Measurements from ENCODE around the gene PCLO. TPM values are rescaled to one million over a fixed set of nuclear protein-coding genes. Genes with fewer than 3 reads are reported as not detected.
A peak's percentile ranks its signal among the peaks of the same experiment; 100 is the strongest.

Gene PCLO
- total RNA-seq, 1 donor = 0.36 TPM

DNA sequence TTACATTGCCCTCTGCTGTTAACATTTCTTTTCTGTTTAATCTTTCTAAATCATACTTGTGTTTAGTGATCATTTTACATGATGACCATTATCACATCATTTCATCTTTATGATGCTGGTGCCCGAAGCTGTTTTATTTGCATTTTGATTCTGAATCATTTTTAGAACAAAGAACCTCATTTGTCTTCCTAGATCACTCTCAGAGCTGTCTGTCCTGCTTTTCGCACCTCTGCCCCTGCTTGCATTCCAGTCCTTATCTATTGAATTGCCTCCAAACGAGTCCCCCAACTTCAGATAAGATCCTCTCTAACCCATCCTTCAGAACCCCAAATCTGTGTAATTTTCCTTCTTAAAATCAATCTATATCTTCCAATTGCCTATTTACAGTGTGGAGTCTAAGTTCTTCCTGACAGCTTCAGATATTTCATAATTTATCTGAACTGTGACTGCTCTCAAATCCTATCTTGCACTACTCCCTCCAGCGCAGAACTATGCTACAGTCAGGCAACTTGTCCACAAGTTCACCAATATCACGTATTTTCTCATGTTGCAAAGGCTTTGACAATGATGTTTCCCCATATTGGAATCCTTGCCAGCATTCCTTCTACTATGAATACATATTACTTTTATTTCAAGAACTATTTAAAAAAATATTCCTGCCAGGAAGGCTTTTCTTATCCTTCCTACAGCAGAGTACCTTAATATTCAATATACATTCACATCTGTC, 372.6 kb downstream of the PCLO start:
- no peak overlapping the region for H3K4me3 ChIP-seq (ENCODE audit: insufficient read depth, low read length)
- H3K4me1 ChIP-seq (ENCODE audit: insufficient read depth, low read length) = no peaks in the 10 kb centered on the region
- H3K4me2 ChIP-seq (ENCODE audit: insufficient read depth, low read length) = no peak overlapping the region
- no peaks in the 10 kb centered on the region for H3K9me3 ChIP-seq (ENCODE audit: low read depth, low read length)
- no peaks in the 10 kb centered on the region for H3K79me2 ChIP-seq (ENCODE audit: insufficient read depth, low read length)
- TF ChIP-seq CTCF (IDR thresholded peaks at IDR 0.05; ENCODE audit: extremely low read depth, low read depth, low read length) = no peak
- no peak overlapping the region for H2AFZ ChIP-seq (ENCODE audit: low read length)
- DNase-seq (ENCODE audit: insufficient read length, low spot score, missing footprints) = no peak
- H3K27me3 ChIP-seq (ENCODE audit: insufficient read depth, low read length) = peaks cover 4% of the 10 kb centered on the region
- H3K27ac ChIP-seq (ENCODE audit: low read depth, low read length) = no peak overlapping the region
- H4K20me1 ChIP-seq (ENCODE audit: insufficient read depth, low read length) = no peaks in the 10 kb centered on the region
- no peaks in the 10 kb centered on the region for H3K36me3 ChIP-seq (ENCODE audit: insufficient read depth, low read length)

DNA sequence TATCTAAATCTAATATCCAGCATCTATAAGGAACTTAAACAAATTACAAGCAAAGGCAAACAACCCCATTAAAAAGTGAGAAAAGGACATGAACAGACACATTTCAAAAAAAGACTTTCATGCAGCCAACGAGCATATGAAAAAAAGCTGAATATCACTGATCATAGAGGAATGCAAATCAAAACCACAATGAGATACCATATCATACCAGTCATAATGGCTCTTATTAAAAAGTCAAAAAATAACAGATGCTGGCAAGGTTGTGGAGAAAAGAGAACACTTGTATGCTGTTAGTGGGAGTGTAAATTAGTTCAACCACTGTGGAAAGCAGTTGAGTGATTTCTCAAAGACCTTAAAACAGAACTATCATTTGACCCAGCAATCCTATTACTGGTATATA, 384.7 kb downstream of the PCLO start:
- no peaks in the 10 kb centered on the region for H3K36me3 ChIP-seq (ENCODE audit: insufficient read depth, low read length)
- no peaks in the 10 kb centered on the region for H3K79me2 ChIP-seq (ENCODE audit: insufficient read depth, low read length)
- no peaks in the 10 kb centered on the region for H4K20me1 ChIP-seq (ENCODE audit: insufficient read depth, low read length)
- no peak for DNase-seq (ENCODE audit: insufficient read length, low spot score, missing footprints)
- peaks cover 6% of the 10 kb centered on the region for H3K4me1 ChIP-seq (ENCODE audit: insufficient read depth, low read length)
- H3K4me2 ChIP-seq (ENCODE audit: insufficient read depth, low read length) = peak overlapping the region; percentile 12
- no peak overlapping the region for H2AFZ ChIP-seq (ENCODE audit: low read length)
- H3K27ac ChIP-seq (ENCODE audit: low read depth, low read length) = no peak overlapping the region
- peaks cover 20% of the 10 kb centered on the region for H3K27me3 ChIP-seq (ENCODE audit: insufficient read depth, low read length)
- no peaks in the 10 kb centered on the region for H3K9me3 ChIP-seq (ENCODE audit: low read depth, low read length)
- no peak for TF ChIP-seq CTCF (IDR thresholded peaks at IDR 0.05; ENCODE audit: extremely low read depth, low read depth, low read length)
- no peak overlapping the region for H3K4me3 ChIP-seq (ENCODE audit: insufficient read depth, low read length)

DNA sequence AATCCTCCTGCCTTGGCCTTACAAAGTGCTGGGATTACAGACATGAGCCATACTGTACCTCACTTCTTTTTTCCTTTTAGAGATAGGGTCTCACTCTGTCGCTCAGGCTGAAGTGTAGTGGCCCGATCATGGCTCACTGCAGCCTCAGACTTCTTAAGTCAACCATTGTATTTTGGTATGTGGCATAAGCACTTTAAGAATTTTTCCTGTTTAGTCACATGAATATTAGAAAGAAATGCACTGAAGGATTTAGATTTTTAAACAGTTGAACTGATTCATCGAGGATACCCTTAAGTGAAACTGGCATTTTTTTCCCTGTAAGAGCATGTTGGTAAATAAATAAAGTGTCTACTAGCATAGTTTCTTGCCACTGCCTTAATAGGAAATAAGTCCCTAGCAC, 399.8 kb downstream of the PCLO start:
- Histone ChIP-seq H2AFZ (ENCODE audit: low read length) (no peak overlapping the region), H3K36me3 (ENCODE audit: insufficient read depth, low read length) (no peaks in the 10 kb centered on the region), H3K4me1 (ENCODE audit: insufficient read depth, low read length) (no peaks in the 10 kb centered on the region), H3K27ac (ENCODE audit: low read depth, low read length) (no peak overlapping the region), H4K20me1 (ENCODE audit: insufficient read depth, low read length) (no peaks in the 10 kb centered on the region), H3K9me3 (ENCODE audit: low read depth, low read length) (no peaks in the 10 kb centered on the region), H3K79me2 (ENCODE audit: insufficient read depth, low read length) (no peaks in the 10 kb centered on the region), H3K4me2 (ENCODE audit: insufficient read depth, low read length) (no peak overlapping the region), H3K4me3 (ENCODE audit: insufficient read depth, low read length) (no peak overlapping the region), H3K27me3 (ENCODE audit: insufficient read depth, low read length) (peaks cover 8% of the 10 kb centered on the region)
- DNase-seq (ENCODE audit: insufficient read length, low spot score, missing footprints) = no peak
- TF ChIP-seq CTCF (IDR thresholded peaks at IDR 0.05; ENCODE audit: extremely low read depth, low read depth, low read length) = no peak

DNA sequence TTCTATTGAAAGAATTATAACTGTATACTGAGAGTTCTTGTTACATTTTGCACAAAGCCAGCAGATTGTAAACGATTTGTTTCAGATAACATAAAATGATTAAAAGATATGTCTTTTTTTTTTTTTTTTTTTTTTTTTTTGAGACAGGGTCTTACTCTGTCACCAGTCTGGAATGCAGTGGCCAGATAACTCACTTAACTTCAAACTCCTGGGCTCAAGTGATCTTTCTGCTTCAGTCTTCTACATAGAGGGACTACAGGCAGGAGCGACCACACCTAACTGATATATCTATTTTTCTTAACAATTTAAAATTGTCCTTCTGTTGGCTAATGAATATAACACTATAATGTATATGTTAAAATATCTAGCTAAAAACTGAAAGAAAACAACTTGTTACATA, 401.9 kb downstream of the PCLO start:
- H3K4me3 ChIP-seq (ENCODE audit: insufficient read depth, low read length) = no peak overlapping the region
- H3K79me2 ChIP-seq (ENCODE audit: insufficient read depth, low read length) = no peaks in the 10 kb centered on the region
- peaks cover 1% of the 10 kb centered on the region for H3K4me1 ChIP-seq (ENCODE audit: insufficient read depth, low read length)
- no peaks in the 10 kb centered on the region for H4K20me1 ChIP-seq (ENCODE audit: insufficient read depth, low read length)
- no peaks in the 10 kb centered on the region for H3K36me3 ChIP-seq (ENCODE audit: insufficient read depth, low read length)
- no peak overlapping the region for H3K27ac ChIP-seq (ENCODE audit: low read depth, low read length)
- no peak for TF ChIP-seq CTCF (IDR thresholded peaks at IDR 0.05; ENCODE audit: extremely low read depth, low read depth, low read length)
- no peak overlapping the region for H3K4me2 ChIP-seq (ENCODE audit: insufficient read depth, low read length)
- no peak overlapping the region for H2AFZ ChIP-seq (ENCODE audit: low read length)
- DNase-seq (ENCODE audit: insufficient read length, low spot score, missing footprints) = no peak
- H3K27me3 ChIP-seq (ENCODE audit: insufficient read depth, low read length) = peaks cover 6% of the 10 kb centered on the region
- no peaks in the 10 kb centered on the region for H3K9me3 ChIP-seq (ENCODE audit: low read depth, low read length)

Data from osteoblast (primary cell).